ENCODE data around the gene MUSK. TPM values are rescaled to one million over a fixed set of nuclear protein-coding genes. Genes with fewer than 3 reads are reported as not detected.

The MUSK gene
- total and polyA plus RNA-seq, 2 of the 4 experiments (the other 2 are of a cell fraction) = 0.07 to 0.18 TPM

DNA sequence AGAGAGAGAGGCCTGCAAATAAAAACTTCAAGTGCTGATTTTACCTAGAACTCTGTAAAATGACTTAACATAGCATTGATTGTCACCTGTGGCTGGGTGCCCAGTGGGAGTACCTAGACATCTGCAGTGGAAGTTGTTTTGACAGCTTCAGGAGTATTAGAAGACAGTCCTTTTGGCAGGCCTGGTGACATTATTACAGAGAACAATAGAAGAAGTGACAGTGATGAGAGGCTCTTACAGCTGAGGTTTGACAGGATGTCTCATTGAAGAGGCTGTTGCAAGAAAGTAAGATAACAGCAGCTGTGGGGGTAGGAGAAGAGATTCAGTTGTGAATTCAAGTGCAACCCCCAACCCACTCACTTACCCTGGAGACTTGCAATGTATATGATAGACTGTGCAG, 27.9 kb upstream of the MUSK start:
- peak overlapping the region; percentile 94 for H4K91ac ChIP-seq (ENCODE audit: insufficient read depth, low read depth, low read length)
- H3K4me3 ChIP-seq (ENCODE audit: insufficient read depth, low read depth, low read length) = no peak overlapping the region
- peaks cover 6% of the 10 kb centered on the region; the same call in 1 of the 2 replicates for H3K9me1 ChIP-seq (ENCODE audit: insufficient read depth, low read length)
- peaks cover 6% of the 10 kb centered on the region; the same call in 1 of the 2 replicates for H3K4me1 ChIP-seq (ENCODE audit: control insufficient read depth, insufficient read depth, low read length)
- peak overlapping the region; percentile 79 for H3K23ac ChIP-seq (ENCODE audit: low read depth, low read length)
- H3K18ac ChIP-seq (ENCODE audit: low read depth, low read length) = peak overlapping the region; percentile 70
- peak overlapping the region; percentile 84 for H3K56ac ChIP-seq (ENCODE audit: extremely low read depth, insufficient read depth, low read length)
- DNase-seq = no peak
- intact Hi-C loops (cut with micrococcal nuclease) (loop anchor here (10.0 kb wide), 1 partner anchor 274 kb away; no protein-coding TSS in a partner anchor), in situ Hi-C loops (cut with MboI; ENCODE audit: low sequenced_read_pairs) (loop anchor here (10.0 to 25.0 kb wide), 2 partner anchors 272 to 374 kb away; no protein-coding TSS in a partner anchor), dilution Hi-C loops (cut with HindIII; ENCODE audit: low sequenced_read_pairs, unreplicated experiment) (no loop called here)
- H3K9me3 ChIP-seq (ENCODE audit: control insufficient read depth, insufficient read depth, low read length) = peaks cover 4% of the 10 kb centered on the region
- H3K9ac ChIP-seq (ENCODE audit: low read depth, low read length) = peak overlapping the region; percentile 11; the same call in 1 of the 2 replicates
- H4K20me1 ChIP-seq (ENCODE audit: insufficient read depth, low read length) = no peaks in the 10 kb centered on the region
- peak overlapping the region; percentile 2 for H2AFZ ChIP-seq (replicated peaks; ENCODE audit: low read length, poor library complexity)
- H3K4me2 ChIP-seq (ENCODE audit: low read depth, low read length) = no peak overlapping the region
- no peaks in the 10 kb centered on the region for H3K27me3 ChIP-seq (ENCODE audit: control insufficient read depth, insufficient read depth, low read length)
- peak overlapping the region; percentile 85 to 92 for H4K8ac ChIP-seq (ENCODE audit: low read depth in 2 of 2, low read length in 2 of 2)
- ChIA-PET CTCF (no interaction called here), POLR2A (ENCODE audit: unreplicated experiment) (no interaction called here)
- H3K27ac ChIP-seq (ENCODE audit: insufficient read depth, low read length) = peak overlapping the region; percentile 53; the same call in 1 of the 2 replicates
- H2AK9ac ChIP-seq (replicated peaks; ENCODE audit: low read depth, low read length, poor library complexity) = peak overlapping the region; percentile 46
- BruUV-seq (replicated peaks) = no TSS peak
- H2BK5ac ChIP-seq (ENCODE audit: low read depth, low read length, poor library complexity, severe bottlenecking) = peak overlapping the region; percentile 69
- H3K14ac ChIP-seq (replicated peaks; ENCODE audit: low read depth, low read length) = peak overlapping the region; percentile 77; the same call in 1 of the 2 replicates
- H2BK15ac ChIP-seq (ENCODE audit: low read depth, low read length) = peak overlapping the region; percentile 95
- H2AK5ac ChIP-seq (ENCODE audit: low read depth, low read length) = peak overlapping the region; percentile 91
- TF ChIP-seq POLR2A (IDR thresholded peaks at IDR 0.05; ENCODE audit: low read depth, low read length) (no peak), BHLHE40 (IDR thresholded peaks at IDR 0.05; ENCODE audit: low read depth, low read length) (no peak), FOS (IDR thresholded peaks at IDR 0.05; ENCODE audit: low read depth, low read length) (no peak), RCOR1 (IDR thresholded peaks at IDR 0.05; ENCODE audit: insufficient replicate concordance, low read length) (no peak)
- TF ChIP-seq, protein P1, sequence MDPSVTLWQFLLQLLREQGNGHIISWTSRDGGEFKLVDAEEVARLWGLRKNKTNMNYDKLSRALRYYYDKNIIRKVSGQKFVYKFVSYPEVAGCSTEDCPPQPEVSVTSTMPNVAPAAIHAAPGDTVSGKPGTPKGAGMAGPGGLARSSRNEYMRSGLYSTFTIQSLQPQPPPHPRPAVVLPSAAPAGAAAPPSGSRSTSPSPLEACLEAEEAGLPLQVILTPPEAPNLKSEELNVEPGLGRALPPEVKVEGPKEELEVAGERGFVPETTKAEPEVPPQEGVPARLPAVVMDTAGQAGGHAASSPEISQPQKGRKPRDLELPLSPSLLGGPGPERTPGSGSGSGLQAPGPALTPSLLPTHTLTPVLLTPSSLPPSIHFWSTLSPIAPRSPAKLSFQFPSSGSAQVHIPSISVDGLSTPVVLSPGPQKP (IDR thresholded peaks at IDR 0.05; ENCODE audit: borderline replicate concordance, low read depth, low read length) = no peak
- H2BK120ac ChIP-seq (ENCODE audit: low read depth, low read length) = peak overlapping the region; percentile 99
- H4K5ac ChIP-seq (ENCODE audit: low read depth, low read length) = peak overlapping the region; percentile 40
- peaks cover 0 to 10% of the 10 kb centered on the region in 2 experiments; a peak in 2 of 4 replicates for H3K79me1 ChIP-seq (ENCODE audit: low read depth in 1 of 2, low read length in 2 of 2)
- peak overlapping the region; percentile 98 for H2BK20ac ChIP-seq (ENCODE audit: low read depth, low read length)
- ATAC-seq (ENCODE audit: low read depth) = no peak
- peak overlapping the region; percentile 96 for H3K4ac ChIP-seq (ENCODE audit: low read depth, low read length)
- no peaks in the 10 kb centered on the region for H3K36me3 ChIP-seq (ENCODE audit: control insufficient read depth, insufficient read depth, low read length)

Measured in IMR-90 (cell line).